C1 segment of cervical spinal cord (tissue), 14 donors: Measurements from ENCODE around the gene NKTR.
"Not testable (repeated sequence)": the region's sequence is repeated elsewhere in the genome, so short reads cannot be mapped to it uniquely, and the experiment has no call there.

Experiments used
- DNase-seq, 14 donors: peaks; one replicate each; lab custom pipeline; 2025; lab: John Stamatoyannopoulos, UW

The NKTR gene

DNA sequence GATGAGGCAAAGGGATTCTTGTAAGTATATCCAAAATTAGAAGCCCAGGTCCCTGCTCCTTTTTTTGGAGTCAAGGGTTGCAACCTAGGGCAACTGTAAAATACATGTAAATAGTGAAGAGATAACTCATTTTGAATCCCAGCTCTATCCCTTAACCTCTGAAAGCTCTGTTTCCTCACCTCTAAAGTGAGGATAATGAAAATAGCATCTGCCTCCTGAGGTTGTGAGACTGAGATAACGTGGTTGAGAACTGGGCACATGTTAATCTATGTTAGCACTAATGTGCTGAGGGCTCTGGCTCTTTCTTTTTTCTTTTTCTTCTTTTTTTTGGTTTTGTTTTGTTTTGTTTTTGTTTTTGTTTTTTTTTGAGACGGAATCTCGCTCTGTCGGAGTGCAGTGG lies 4.8 kb upstream of the NKTR start:
- DNase-seq, result no peak

DNA sequence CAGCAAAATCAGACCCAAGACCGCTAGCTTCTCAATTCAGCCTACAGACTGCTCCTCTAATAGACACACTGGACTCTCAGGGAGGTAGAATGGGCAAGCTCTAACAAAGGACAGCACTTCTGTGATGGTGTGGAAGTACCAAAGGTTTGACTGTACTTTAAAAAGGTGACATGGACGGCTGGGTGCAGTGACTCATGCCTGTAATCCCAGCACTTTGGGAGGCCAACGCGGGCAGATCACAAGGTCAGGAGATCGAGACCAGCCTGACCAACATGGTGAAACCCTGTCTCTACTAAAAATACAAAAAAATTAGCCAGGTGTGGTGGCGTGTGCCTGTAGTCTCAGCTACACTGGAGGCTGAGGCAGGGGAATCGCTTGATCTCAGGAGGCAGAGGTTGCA lies 3.4 kb upstream of the NKTR start:
- not testable (repeated sequence) for DNase-seq

DNA sequence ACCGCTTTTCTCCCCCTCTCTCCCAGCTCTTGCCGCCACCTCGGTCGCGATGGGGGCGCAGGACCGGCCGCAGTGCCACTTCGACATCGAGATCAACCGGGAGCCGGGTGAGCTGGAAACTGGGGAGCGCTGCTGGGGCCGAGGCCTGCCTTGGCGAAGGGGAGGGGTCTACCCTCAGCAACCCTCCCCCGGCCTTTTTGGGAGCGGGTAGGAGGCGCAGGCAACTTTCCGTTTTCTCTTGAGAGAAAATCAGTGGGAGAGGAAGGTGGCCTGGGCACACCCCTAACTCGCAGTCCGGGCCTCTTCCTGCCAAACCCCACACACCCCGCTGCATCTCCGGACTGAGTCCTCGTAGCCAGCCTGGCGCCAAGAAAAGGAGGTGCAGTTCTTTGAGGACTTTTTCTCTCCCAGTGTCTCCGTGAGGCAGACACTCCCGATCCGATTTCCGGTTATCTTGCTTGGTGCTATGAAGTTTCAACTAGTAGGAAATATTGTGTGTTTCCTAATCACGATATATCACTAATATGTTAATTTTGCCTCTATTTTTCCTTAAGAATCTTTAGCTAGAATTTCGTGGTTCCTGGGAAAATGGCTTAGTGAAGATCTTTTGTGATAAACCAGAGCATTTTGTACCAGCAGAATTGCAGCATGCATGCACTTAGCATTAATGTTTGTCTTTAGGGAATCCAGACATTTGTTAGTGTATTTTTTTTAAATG lies 631 bp downstream of the NKTR start:
- peak in 7 of 14 donors; percentile 56 to 71 (median 68) for DNase-seq

DNA sequence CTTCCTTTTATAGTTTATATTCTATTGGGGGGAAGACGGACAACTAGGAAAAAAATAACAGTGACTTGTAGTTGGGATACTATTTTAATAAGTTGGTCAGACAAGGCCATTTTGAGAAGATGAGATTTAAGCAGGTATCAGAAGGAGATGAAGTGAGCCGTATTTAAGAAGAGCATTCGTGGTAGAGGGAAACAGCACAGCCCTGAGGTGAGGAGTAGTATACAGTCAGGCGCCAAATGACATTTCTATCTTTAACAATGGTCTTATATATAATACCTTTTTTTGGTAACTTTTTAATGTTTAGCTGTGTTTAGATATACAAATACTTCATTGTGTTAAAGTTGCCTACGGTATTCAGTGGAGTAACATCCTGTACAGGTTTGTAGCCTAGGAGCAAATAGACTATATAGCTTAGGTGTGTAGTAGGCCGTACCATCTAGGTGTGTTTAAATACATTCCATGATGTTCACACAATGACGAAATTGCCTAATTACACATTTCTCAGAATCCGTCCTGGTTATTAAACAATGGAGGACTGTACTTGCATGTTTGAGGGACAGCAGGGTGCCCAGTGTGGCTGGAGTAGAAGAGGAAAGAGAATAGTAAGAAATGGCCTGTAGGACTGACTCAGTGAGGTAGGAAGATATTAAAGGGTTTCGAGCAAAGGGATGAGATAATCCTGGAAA lies 1.6 kb downstream of the NKTR start:
- no peak for DNase-seq

DNA sequence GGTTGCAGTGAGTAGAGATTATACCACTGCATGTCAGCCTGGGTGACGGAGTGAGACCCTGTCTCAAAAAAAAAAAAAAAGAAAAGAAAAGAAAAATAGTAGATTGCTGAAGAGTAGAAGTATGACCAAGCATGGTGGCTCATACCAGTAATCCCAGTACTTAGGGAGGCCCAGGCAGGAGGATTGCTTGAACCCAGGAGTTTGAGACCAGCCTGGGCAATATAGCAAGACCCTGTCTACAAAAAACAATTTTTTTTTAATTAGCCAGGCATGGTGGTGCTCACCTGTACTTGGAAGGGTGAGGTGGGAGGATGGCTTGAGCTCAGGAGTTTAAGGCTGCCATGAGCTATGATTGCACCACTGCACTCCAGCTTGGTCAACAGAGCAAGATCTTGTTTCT lies 2.5 kb downstream of the NKTR start:
- DNase-seq, result no peak

DNA sequence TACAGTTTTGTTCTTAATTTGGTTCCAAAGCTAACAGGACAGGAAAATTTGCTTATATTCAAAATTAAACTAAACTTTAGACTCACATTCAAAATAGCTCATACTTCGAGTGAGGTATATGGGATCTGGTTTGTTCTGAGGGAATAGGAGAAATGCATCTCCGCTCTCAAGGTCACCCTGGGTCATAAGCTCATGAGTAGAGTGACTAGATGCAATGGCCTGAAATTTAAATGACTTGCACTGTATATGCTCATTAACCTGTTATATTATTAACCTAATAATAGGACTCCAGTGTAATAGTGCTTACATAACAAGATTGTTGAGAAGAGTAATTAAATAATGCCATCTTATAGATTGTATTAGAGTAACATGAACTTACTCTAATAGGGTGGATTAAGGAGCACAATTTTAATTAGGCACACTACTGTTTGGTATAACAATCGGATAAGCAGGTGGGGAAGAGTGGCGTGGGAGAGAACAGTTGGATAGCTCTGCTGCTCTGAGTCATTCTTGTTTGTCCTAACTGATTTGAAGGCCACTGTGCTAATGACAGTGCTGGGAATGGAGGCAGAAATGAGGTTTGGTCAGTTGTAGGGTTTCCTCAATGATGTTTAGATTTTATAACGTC lies 5.2 kb downstream of the NKTR start:
- peak in 2 of 14 donors; percentile 5 to 33 for DNase-seq

DNA sequence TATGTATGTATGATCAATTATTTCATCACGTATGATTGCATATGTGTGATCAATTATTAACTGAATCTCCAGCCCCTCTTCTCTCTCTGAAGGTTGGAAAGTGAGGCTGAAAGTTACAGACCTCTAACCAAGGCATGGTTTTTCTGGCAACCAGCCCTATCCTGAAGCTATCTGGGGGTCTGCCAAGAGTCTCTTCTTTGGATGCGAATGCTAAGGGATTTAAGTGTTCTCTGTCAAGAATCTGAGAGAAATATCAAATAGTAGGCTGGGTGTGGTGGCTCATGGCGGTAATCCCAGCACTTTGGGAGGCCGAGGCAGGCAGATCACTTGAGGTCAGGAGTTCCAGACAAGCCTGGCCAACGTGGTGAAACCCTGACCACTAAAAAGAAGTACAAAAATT lies 8.1 kb downstream of the NKTR start:
- peak in 2 of 14 donors; percentile 3 to 17 for DNase-seq

DNA sequence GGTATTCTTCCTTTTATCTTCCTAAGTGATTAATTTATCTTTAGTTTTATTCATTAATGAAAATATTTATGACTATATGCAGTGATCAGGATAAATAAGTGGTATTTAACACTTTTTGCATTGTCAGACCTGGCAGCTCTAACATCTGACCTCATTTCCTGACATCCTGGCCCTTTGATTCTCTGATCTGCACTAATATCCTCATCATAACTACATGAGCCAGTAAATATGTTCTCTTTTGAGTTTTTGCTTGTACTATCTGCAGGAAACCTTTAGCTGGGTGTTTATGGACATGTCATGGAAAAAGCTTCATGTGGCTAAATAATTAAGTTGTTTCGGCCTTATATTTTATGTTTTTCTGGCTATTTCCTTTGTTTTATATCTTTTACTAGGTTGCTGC lies 10.5 kb downstream of the NKTR start:
- no peak for DNase-seq

DNA sequence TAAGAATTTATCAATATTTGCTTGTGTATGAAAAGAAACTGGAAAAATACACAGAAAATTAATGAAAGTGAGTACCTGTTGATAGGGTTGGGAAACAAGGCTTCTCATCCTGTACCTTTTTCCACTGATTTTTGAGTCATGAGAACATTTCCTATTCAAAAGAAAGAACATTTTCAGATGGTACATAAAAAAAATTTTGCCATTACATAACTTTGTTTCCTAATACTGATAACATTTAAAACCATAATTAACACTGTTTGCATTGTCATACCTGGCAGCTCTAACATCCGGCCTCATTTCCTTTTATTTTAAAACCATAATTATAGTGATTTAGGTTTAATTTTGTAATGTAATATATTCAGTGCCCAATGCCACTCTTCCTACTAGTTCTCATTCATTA lies 11.7 kb downstream of the NKTR start:
- no peak for DNase-seq

DNA sequence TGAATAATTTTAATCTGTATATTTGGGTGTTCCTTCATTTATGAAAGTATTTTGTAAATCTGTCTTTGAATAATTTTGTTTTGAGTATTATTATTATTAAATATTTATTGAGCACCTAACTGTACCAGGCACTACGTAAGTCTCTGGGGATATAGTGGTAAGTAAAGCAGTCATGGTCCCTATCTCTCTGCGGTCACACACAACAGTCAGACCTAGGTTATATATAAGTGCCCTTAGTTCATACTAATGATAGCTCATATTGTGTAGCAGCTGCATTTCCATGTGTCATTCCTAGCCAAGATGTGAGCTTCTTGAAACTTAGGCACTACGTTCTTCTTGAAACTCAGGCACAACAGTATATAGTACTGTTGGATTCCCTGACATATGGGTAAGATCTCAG lies 12.4 kb downstream of the NKTR start:
- DNase-seq, result no peak

DNA sequence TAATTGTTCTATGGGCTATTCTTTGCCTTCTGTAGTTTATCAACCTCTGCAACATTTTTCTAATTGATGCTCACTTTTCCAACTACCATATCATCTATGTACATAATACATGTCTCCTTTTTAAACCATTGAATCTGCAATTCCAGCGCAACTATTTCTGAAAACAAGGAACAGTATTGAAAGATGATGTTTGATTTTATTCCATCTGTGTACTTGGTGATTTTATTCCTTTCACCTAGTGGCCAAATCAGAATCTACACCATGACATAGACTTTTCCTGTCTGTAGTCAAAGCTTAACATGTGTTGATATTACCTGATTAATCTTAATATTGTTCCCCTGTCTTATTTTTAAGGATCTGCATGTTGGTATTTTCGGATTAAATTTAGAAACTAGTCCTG lies 13.0 kb downstream of the NKTR start:
- no peak for DNase-seq

DNA sequence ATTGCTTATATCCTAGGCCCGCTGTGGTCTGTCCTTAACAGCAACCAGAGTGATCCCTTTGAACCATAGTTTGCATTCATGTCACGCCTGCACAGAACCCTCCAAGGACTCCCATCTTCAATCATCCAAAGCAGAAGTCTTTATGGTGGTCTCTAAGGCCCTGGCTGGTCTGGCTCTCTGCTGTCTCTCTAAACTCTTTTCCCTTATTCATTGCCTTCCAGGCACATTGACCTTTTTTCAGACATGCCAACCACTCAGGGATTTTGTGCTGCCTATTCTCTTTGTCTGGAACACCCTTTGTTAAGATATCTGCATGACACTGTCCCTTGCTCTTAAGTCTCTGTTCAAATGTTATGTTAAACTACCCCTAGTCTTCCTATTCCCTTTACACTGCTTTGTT lies 31.1 kb downstream of the NKTR start:
- no peak for DNase-seq

DNA sequence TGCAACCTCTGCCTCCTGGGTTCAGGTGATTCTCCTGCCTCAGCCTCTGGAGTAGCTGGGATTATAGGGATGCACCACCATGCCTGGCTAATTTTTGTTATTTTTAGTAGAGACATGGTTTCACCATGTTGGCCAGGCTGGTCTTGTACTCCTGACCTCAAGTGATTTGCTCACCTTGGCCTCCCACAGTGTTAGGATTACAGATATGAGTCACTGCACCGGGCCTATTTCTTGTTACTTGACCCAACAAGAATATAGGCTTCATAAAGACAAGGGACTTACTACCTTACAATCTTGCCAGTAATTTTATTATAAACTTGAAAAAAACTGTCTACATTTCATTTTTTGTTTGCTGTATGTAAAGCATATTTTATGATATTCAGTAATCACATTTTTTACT lies 31.7 kb downstream of the NKTR start:
- no peak for DNase-seq

DNA sequence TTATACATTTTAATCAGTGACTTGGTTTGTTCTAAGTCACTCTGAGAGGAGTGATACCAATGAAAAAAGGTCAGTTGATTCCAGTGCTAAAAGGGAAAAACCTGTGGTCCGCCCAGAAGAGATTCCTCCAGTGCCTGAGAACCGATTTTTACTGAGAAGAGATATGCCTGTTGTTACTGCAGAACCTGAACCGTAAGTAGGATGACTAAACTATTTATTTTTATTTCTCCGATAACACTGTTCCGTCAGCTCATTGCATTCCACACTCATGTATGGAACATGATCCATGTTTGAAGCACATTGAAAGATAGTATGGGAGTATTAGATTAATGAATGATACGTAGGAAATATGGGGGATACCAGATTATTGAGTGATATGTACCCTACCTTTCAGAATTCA lies 33.1 kb downstream of the NKTR start:
- no peak for DNase-seq

DNA sequence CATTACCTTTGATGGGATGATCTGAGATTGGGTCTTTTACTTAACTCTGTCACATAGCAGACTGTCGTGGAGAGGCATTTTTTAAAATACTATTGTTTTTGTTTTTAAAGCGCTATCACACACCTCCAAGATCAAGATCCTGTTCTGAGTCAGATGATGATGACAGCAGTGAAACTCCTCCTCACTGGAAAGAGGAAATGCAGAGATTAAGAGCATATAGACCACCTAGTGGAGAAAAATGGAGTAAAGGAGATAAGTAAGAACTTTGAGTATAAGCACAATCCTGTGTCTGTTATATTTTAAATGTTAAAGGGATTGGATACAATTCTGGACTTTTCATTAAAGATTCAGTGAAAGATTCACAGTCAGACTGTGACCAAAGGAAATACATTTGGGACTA lies 34.6 kb downstream of the NKTR start:
- no peak for DNase-seq

DNA sequence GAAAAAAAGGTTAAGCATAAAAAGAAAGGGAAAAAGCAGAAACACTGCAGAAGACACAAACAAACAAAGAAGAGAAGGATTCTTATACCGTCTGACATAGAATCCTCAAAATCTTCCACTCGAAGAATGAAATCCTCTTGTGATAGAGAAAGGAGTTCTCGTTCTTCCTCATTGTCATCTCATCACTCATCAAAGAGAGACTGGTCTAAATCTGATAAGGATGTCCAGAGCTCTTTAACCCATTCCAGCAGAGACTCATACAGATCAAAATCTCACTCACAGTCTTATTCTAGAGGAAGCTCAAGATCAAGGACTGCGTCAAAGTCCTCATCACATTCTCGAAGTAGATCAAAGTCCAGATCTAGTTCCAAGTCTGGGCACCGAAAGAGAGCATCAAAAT lies 36.5 kb downstream of the NKTR start:
- DNase-seq, result no peak

DNA sequence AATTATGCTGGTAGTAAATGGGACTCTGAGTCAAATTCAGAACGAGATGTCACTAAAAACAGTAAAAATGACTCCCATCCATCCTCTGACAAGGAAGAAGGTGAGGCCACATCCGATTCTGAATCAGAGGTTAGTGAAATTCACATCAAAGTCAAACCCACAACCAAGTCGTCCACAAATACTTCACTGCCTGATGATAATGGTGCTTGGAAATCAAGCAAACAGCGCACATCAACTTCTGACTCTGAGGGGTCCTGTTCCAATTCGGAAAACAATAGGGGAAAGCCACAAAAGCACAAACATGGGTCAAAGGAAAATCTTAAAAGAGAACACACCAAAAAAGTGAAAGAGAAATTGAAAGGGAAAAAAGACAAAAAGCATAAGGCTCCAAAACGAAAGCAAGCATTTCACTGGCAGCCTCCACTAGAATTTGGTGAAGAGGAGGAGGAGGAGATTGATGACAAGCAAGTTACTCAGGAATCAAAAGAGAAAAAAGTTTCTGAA lies 37.9 kb downstream of the NKTR start:
- no peak for DNase-seq

DNA sequence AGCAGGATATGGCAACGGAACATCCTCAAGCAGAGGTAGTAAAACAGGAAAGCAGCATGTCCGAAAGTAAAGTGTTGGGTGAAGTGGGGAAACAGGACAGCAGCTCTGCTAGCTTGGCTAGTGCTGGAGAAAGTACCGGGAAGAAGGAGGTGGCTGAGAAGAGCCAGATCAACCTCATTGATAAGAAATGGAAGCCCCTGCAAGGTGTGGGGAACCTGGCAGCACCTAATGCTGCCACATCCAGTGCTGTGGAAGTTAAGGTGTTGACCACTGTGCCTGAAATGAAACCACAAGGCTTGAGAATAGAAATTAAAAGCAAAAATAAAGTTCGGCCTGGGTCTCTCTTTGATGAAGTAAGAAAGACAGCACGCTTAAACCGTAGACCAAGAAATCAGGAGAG lies 38.7 kb downstream of the NKTR start:
- no peak for DNase-seq

DNA sequence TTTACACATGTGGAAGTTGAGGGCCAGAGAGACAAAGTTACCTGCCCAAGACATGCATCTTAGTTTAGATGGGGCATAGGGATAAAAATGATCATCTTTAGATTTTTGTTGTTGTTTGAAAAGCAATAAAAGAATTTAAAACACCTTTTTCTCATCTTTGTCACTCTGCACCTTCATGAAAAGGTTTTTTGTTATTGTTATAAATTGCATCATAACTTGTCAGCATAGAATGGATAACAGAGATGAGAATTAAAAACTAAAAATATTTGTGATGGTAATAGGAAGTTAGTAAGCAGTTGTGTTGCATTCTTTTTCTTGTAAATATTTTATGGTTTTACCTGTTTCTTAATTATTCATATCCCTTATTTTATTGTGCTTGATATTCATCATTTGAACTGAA lies 39.6 kb downstream of the NKTR start:
- DNase-seq, result no peak

DNA sequence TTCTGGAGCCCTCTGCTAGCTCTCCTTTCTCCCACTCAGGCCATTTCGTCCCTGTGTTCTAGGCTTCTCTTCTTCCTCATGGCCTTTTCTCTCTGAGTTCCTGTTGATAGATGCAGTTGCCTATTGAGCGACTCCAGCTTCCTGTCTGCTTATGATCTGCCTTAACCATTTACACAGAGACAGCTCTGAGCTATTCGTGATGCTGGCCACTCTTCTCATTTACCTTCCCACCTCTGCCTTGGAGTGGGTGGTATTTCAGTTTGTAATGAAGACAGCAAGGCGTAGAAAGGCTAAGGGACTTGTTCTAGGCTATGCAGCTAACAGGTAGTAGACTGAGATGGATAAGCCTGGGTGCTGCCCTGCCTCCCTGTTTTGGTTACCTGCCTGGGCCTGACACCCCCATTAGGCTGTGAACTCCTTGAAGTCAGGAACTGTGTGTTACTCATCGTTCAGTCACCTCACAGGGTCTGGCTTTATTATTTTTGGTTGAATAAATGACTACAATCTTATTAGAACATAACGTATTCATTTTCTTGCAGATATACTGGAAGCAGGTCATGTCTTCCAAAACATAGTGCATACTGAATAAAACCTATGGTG lies 40.4 kb downstream of the NKTR start:
- DNase-seq, result no peak

DNA sequence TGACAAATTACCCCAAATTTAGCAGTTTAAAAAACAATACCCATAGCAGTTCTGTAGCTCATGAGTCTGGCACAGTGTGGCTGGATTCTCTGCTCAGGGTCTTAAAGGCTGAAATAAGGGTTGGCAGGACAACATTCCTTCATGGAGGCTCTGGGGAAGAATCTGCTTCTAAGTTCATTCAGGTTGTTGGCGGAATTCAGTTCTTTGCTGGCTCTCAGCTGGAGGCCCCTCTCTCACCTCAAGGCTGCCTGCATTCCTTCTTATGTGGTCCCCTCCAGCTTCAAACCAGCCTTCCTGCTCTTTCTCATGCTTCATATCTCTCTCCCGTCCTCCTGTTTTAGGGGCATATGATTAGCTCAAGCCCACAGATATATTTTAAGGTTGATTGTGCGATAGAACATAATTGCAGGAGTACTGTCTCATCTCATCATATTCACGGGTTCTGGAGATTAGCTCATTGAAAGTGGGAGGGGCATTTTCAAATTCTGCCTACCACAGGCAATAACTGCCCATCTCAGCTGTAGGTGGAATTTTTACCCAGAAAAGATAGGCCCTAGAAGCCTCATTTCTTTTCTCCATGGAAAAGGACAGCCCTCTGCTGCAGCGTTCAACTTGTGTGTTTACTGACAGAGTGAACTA lies 47.5 kb downstream of the NKTR start:
- no peak for DNase-seq

DNA sequence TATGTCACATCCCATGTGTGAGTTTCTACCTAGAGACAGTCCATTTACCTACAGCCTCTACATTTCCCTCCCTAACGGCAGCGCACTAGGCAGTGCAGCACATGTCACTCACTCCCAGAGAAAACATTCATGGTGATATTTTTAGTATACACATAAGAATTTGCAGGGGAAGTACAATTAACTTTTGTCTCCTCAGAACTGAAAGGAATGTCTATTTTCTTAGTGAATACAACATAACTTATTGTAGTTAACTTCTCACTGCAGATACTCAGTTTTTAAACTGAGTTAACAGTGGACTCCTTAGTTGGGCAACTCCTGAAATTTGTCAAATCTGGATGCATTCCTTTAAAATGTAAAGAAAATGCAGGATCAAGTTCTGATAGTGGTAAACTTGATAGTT lies 48.5 kb downstream of the NKTR start:
- DNase-seq, result no peak
